HG02571 (cell line): ENCODE measurements around the gene TRMT13.
"Not testable (repeated sequence)": the region's sequence is repeated elsewhere in the genome, so short reads cannot be mapped to it uniquely, and the experiment has no call there.

Source experiments
- ATAC-seq: cut with Tn5 transposase; IDR thresholded peaks from one replicate; pipeline ENCODE4 v1.9.1; 2021; ENCODE audit warnings: mild to moderate bottlenecking, moderate library complexity; ENCODE audit not compliant: unreplicated experiment

Gene TRMT13

DNA sequence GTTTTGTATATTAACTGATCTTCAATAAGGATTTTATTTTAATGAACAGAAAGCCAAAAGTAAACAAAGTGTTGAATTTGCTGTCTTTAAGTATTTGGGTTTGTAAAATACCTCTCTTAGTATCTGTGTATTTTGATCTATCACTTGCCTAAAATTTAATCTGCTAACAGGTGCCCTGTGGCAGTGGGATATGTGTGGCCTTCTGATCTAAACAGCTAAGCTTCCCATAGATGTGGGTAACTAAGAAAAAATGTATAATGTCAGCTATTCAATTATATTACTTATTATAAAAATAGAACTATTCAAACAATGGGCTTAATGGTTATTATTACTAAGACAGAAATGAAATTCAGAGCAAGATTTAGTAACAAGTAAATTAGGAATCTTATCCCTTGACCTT is 29.9 kb downstream of the TRMT13 start:
- no peak for ATAC-seq

DNA sequence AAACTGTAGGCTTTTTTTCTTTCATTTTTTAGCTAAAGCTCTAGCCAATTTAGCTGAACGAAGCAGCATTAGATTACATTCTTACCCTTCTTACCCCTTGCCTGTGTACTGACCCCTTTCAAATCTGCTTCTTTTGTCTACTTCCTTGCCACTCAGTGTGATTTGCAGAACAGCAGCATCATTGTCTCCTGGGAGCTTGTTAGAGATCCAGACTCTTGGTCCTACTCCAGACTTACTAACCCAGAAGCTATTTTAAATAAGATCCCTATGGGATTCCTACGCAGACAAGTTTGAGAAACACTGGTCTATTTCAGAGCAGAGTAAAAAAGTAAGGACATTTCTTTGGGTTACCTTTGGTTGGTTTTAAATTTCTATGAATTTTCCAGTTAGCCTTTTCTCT is 31.3 kb downstream of the TRMT13 start:
- ATAC-seq: no peak

DNA sequence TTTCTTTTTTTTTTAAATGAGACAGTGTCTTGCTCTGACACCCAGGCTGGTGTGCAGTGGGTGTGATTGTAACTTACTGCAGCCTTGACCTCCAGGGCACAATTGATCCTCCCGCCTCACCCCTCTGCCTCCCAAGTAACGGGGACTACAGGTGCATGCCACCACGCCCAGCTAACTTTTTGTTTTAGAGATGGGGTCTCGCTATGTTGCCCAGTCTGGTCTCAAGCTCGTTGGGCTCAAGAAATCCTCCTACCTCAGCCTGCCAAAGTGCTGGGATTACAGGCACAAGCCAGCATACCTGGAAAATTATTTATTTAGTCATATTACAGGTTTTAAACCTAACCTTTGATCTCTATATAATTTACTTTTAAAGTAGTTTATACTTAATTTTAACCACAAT is 31.7 kb downstream of the TRMT13 start:
- ATAC-seq: no peak

DNA sequence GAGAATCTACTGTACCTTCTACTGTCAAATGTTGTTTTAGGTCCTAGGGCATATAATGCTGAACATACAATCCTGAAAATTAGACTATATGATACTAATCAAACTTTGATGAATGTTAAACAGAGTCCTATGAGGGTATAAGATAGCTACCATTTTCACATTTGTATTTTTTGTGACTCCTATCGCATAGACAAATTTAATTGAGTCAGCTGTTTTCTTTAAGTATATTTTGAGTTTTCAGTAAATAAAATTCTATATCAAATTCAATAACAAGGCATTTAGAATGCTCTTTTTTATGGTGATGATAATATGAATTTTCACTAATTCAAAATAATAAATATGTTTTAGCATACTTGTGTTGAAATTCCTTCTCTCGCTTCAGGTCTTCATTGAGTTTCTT is 35.1 kb downstream of the TRMT13 start:
- no peak for ATAC-seq

DNA sequence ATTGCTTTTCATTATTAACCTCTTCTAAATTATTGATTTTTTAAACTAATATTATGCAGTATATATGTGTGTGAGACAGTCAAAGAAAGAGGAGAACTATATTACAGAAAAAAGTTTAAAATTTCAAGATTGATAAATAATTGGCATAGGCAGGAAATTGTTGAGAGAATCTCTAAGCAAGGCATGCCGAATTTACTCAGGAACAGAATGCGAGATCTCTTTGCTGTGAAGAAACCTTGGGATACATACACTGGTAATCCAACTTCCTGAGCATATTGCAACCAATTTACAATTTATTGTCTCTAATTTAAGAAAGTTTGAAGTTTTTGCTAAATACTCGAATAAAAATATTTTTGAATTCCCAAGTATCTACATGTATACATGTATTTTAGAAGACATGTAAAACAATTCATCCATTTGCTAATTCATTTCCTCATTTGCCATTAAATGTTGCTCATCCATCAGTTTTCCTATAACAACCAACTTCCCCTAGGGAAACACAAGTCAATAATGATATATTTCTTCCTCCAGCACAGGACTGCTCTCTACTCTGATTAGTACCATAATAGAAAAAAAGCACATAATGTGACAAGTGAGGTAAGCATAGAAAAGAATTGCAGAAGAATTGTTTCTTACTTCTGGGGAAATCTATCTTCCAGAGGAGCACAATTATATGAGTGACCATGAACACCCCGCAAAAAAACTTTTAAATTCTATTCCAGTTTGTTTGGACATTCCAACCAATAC is 44.5 kb downstream of the TRMT13 start:
- no peak for ATAC-seq

DNA sequence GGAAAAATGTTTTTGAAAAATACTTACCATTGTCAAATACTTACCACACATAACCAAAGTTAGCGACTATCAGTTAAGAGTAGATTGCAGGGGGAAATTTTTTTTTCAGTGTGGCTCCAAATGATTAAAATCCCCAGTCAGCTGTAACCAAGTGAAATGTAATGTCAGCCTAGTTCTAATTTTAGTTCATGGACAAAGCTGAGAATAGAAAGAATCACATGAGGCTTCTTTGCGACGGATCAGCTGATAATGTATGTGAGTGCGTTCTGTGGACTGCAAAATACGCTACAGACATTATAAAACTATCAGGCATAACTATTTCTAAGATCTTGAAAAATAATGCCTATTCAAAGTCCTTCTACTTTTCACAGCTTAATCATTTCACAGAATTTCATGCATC is 45.1 kb downstream of the TRMT13 start, which contains the start of gene LRRC39:
Gene LRRC39 (minus strand): TSS at position 166 of the 400 bp plus-strand sequence. CDS start 9,740 bp downstream, outside the sequence.
- ATAC-seq: no peak

DNA sequence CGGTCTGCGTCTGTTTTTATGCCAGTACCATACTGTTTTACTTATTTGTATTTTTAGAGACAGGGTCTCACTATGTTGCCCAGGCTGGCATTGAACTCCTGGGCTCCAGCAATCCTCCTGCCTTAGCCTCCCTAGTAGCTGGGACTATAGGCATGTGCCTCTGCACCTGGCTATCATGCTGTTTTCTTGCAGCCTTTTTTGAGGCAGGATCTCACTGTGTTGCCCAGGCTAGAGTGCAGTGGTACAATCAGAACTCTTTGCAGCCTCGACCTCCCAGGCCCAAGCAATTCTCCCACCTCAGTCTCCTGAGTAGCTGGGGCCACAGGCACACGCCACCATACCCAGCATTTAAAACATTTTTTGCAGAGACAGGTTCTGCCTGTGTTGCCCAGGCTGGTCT is 50.4 kb downstream of the TRMT13 start:
- no peak for ATAC-seq

DNA sequence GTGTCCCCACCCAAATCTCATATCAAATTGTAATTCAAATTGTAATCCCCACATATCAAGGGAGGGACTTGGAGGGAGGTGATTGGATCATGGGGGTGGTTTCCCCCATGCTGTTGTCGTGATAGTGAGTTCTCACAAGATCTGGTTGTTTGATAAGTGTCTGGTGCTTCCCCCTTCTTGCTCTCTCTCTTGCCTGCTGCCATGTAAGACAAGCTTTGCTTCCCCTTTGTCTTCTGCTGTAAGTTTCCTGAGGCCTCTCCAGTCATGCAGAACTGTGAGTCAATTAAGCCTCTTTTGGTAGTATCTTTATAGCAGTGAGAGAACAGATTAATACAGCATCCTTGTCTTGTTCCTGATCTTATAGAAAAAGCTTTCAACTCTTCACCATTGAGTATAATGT is 51.6 kb downstream of the TRMT13 start:
- ATAC-seq: no peak

DNA sequence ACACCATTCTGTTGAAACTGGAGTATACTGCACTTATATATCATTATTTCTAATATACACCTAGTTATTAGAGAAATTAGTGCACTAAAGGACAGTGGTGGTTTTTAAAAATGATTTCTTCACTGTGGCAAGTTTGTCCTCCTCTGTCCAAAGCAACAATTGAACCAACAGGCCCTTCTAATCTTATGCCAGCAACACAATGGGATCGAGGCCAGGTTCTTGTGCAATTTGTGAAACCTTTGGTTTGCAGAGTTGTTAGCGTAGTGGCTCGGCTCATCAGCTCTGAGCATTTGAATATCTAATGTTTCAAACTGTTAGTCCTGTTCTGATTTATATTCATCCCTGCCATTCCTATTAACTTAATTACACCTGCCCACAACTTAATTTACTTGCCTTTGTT is 54.9 kb downstream of the TRMT13 start:
- no peak for ATAC-seq

DNA sequence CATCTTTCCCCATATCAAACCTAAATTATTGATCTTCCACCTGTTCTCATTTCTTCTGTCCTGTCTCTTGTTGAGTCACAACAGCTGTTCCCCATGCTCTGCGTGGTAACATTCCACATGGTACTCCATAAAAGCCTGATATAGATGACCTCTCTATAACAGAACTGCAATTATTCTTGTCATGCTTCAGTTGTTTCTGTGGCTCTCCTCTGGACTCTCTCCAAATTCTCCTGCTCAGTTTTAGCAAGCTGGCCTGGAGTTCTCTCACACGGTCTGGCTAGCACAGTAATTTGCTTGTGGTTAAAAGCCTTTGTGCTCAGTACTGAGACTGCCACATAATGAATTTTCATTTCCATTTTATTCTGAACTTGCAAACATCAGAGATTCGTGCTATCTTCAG is 55.7 kb downstream of the TRMT13 start:
- ATAC-seq: no peak

DNA sequence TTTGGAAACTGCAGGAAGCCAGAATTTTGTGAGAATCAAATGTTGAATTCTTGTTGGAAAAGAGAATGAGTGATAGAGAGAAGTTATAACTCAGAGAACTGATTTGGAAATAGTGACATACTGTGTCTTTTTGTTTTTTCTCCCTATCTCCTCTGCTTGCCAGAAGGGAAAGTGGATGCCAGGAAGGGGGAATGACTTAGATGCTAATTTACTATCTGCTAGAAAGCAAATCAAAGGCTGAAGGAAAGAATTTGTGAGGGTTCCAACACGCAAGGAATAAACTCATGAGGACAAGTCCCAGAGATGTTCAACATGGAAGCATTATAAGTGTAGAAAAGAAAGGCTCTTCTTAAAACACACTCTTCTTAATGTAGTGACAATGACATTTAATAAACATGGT is 65.6 kb downstream of the TRMT13 start:
- no peak for ATAC-seq

DNA sequence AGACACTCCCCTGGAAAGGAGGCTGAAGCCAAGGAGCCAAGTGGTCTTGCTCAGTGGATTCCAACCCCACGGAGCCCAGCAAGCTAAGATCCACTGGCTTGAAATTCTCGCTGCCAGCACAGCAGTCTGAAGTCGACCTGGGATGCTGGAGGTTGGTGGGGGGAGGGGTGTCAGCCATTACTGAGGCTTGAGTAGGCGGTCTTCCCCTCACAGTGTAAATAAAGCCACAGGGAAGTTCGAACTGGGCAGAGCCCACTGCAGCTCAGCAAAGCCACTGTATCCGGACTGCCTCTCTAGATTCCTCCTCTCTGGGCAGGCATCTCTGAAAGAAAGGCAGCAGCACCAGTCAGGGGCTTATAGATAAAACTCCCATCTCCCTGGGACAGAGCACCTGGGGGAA is 67.1 kb downstream of the TRMT13 start:
- ATAC-seq: not testable (repeated sequence)
